ENCODE data around the gene NEK3. TPM values are rescaled to one million over a fixed set of nuclear protein-coding genes. Genes with fewer than 3 reads are reported as not detected.

The NEK3 gene
- total and polyA plus RNA-seq, 4 donors: 3.0 to 4.4 (median 3.9) TPM

DNA sequence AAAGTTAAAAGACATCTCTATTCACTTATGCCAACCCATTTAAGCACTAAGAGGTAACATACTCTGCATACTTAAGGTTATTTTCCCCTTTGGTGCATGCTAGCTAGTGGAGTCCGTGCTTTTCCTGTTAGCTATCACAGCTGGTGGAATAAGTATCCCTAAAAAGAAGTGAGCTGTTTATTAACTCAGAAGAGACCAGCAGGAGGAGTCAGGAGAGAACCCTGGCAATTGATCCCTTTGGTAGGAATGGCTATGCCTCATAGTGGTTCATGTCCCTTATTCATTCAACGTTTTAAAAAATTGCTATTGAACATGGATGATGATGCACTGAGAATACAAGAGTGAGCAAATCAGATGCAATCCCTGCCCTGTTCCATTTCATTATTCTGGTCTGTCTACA lies 18.1 kb downstream of the NEK3 start:
- no peaks in the 10 kb centered on the region for H3K9me3 ChIP-seq (ENCODE audit: control insufficient read depth in 4 of 4, low read length in 3 of 4)
- no peak overlapping the region for H3K4me3 ChIP-seq (ENCODE audit: low read depth in 1 of 3, low read length in 3 of 3)
- WGBS: 24% methylated on average over 2 of the region's 2 CpGs
- TF ChIP-seq FOXA1 (IDR thresholded peaks at IDR 0.05): no peak
- TF ChIP-seq, protein P1, sequence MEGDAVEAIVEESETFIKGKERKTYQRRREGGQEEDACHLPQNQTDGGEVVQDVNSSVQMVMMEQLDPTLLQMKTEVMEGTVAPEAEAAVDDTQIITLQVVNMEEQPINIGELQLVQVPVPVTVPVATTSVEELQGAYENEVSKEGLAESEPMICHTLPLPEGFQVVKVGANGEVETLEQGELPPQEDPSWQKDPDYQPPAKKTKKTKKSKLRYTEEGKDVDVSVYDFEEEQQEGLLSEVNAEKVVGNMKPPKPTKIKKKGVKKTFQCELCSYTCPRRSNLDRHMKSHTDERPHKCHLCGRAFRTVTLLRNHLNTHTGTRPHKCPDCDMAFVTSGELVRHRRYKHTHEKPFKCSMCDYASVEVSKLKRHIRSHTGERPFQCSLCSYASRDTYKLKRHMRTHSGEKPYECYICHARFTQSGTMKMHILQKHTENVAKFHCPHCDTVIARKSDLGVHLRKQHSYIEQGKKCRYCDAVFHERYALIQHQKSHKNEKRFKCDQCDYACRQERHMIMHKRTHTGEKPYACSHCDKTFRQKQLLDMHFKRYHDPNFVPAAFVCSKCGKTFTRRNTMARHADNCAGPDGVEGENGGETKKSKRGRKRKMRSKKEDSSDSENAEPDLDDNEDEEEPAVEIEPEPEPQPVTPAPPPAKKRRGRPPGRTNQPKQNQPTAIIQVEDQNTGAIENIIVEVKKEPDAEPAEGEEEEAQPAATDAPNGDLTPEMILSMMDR (IDR thresholded peaks at IDR 0.05; ENCODE audit: low read depth, low read length, missing input control): peak; percentile 18
- TF ChIP-seq, protein P2, sequence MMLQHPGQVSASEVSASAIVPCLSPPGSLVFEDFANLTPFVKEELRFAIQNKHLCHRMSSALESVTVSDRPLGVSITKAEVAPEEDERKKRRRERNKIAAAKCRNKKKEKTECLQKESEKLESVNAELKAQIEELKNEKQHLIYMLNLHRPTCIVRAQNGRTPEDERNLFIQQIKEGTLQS (IDR thresholded peaks at IDR 0.05): no peak
- TF ChIP-seq NR2F2 (IDR thresholded peaks at IDR 0.05): no peak
- TF ChIP-seq SP1 (IDR thresholded peaks at IDR 0.05): no peak
- no peak for TF ChIP-seq FOXA2 (IDR thresholded peaks at IDR 0.05)
- TF ChIP-seq YY1 (IDR thresholded peaks at IDR 0.05): no peak
- TF ChIP-seq JUND (IDR thresholded peaks at IDR 0.05): no peak
- TF ChIP-seq, protein P3, sequence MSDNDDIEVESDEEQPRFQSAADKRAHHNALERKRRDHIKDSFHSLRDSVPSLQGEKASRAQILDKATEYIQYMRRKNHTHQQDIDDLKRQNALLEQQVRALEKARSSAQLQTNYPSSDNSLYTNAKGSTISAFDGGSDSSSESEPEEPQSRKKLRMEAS (IDR thresholded peaks at IDR 0.05): no peak
- TF ChIP-seq, protein P4, sequence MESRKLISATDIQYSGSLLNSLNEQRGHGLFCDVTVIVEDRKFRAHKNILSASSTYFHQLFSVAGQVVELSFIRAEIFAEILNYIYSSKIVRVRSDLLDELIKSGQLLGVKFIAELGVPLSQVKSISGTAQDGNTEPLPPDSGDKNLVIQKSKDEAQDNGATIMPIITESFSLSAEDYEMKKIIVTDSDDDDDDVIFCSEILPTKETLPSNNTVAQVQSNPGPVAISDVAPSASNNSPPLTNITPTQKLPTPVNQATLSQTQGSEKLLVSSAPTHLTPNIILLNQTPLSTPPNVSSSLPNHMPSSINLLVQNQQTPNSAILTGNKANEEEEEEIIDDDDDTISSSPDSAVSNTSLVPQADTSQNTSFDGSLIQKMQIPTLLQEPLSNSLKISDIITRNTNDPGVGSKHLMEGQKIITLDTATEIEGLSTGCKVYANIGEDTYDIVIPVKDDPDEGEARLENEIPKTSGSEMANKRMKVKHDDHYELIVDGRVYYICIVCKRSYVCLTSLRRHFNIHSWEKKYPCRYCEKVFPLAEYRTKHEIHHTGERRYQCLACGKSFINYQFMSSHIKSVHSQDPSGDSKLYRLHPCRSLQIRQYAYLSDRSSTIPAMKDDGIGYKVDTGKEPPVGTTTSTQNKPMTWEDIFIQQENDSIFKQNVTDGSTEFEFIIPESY (IDR thresholded peaks at IDR 0.05): no peak
- TF ChIP-seq TAF1 (conservative IDR thresholded peaks at IDR 0.05): no peak
- no peak for TF ChIP-seq EGR1 (IDR thresholded peaks at IDR 0.05; ENCODE audit: low read depth in 2 of 2)
- no peak for TF ChIP-seq GABPA (IDR thresholded peaks at IDR 0.05 in 1 of 2, conservative IDR thresholded peaks at IDR 0.05 in 1 of 2)
- TF ChIP-seq RXRA (IDR thresholded peaks at IDR 0.05): no peak
- TF ChIP-seq, protein P5, sequence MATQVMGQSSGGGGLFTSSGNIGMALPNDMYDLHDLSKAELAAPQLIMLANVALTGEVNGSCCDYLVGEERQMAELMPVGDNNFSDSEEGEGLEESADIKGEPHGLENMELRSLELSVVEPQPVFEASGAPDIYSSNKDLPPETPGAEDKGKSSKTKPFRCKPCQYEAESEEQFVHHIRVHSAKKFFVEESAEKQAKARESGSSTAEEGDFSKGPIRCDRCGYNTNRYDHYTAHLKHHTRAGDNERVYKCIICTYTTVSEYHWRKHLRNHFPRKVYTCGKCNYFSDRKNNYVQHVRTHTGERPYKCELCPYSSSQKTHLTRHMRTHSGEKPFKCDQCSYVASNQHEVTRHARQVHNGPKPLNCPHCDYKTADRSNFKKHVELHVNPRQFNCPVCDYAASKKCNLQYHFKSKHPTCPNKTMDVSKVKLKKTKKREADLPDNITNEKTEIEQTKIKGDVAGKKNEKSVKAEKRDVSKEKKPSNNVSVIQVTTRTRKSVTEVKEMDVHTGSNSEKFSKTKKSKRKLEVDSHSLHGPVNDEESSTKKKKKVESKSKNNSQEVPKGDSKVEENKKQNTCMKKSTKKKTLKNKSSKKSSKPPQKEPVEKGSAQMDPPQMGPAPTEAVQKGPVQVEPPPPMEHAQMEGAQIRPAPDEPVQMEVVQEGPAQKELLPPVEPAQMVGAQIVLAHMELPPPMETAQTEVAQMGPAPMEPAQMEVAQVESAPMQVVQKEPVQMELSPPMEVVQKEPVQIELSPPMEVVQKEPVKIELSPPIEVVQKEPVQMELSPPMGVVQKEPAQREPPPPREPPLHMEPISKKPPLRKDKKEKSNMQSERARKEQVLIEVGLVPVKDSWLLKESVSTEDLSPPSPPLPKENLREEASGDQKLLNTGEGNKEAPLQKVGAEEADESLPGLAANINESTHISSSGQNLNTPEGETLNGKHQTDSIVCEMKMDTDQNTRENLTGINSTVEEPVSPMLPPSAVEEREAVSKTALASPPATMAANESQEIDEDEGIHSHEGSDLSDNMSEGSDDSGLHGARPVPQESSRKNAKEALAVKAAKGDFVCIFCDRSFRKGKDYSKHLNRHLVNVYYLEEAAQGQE (IDR thresholded peaks at IDR 0.05): no peak
- peak; percentile 63 to 71 for TF ChIP-seq RAD21 (IDR thresholded peaks at IDR 0.05)
- no peak for TF ChIP-seq HNF4A (conservative IDR thresholded peaks at IDR 0.05)
- no peak overlapping the region for H3K27ac ChIP-seq (ENCODE audit: low read depth in 1 of 2, low read length in 2 of 2)
- DNase-seq (ENCODE audit: low spot score): no peak
- H3K36me3 ChIP-seq (ENCODE audit: control insufficient read depth in 4 of 4, insufficient read depth in 3 of 4, low read depth in 1 of 4, low read length in 3 of 4): peaks cover 0 to 8% (median 2%) of the 10 kb centered on the region in 4 donors
- no peak overlapping the region for H3K9ac ChIP-seq (ENCODE audit: low read depth in 1 of 2, low read length in 2 of 2)
- H3K27me3 ChIP-seq (ENCODE audit: control insufficient read depth in 4 of 4, insufficient read depth in 4 of 4, low read length in 3 of 4): no peaks in the 10 kb centered on the region
- H3K4me1 ChIP-seq (ENCODE audit: control insufficient read depth in 4 of 4, insufficient read depth in 4 of 4, low read length in 3 of 4): no peaks in the 10 kb centered on the region
